Measurements from ENCODE around the gene AADACL4.

GRCh38 chr1:12601700-12602658 is 41.9 kb upstream of the AADACL4 start:
- TF ChIP-seq CTCF (IDR thresholded peaks at IDR 0.05; ENCODE audit: poor library complexity, severe bottlenecking) (no peak), POLR2AphosphoS5 (IDR thresholded peaks at IDR 0.05) (no peak), EZH2 (IDR thresholded peaks at IDR 0.05; ENCODE audit: borderline replicate concordance, insufficient read depth, low read length, poor library complexity, severe bottlenecking) (no peak), REST (IDR thresholded peaks at IDR 0.05; ENCODE audit: borderline replicate concordance) (no peak), RAD21 (conservative IDR thresholded peaks at IDR 0.05) (no peak)
